Left lobe of liver (tissue), 2 donors: ENCODE data around the gene TBX20. TPM values are rescaled to one million over a fixed set of nuclear protein-coding genes. Genes with fewer than 3 reads are reported as not detected.
"Not testable (repeated sequence)": the region's sequence is repeated elsewhere in the genome, so short reads cannot be mapped to it uniquely, and the experiment has no call there.

ENCODE experiments used
- ATAC-seq: fragments of 200-7000 bp; cut with Tn5 transposase; one replicate; pipeline ENCODE4 v1.9.1; 2020; ENCODE audit warnings: mild to moderate bottlenecking, moderate library complexity
- DNase-seq: peaks from one replicate; pipeline ENCODE4 v3.0.0-alpha.2; 2020; ENCODE audit warnings: low spot score
- total RNA-seq: library from RNA; stranded (reverse); gene quantifications from one replicate; pipeline ENCODE4 v1.2.1, GENCODE V29; 2021
- donor health status: DM: no; HTN: no; CAD: no; lungs with moderate emphysema.
- donor health status: DM: no; HTN: yes; CAD: no.

The TBX20 gene
- total RNA-seq, 1 donor from 2014 or later: 1.5 TPM

GRCh38 chr7:35256256-35257175 is 2.6 kb upstream of the TBX20 start:
- ATAC-seq (no peak), DNase-seq (no peak)

GRCh38 chr7:35255443-35256255 is 1.7 kb upstream of the TBX20 start:
- ATAC-seq (no peak), DNase-seq (no peak)

- DNase-seq: no peak
- no peak for ATAC-seq
These were observed 869 bp upstream of the TBX20 start for GRCh38 chr7:35254496-35255442.

- ATAC-seq: no peak
- DNase-seq: no peak
These were observed 515 bp downstream of the TBX20 start for GRCh38 chr7:35253460-35253709.

GRCh38 chr7:35252612-35253459 is 1.1 kb downstream of the TBX20 start:
- DNase-seq (no peak), ATAC-seq (no peak)

GRCh38 chr7:35251606-35252310 is 2.1 kb downstream of the TBX20 start:
- ATAC-seq (no peak), DNase-seq (no peak)

GRCh38 chr7:35250941-35251340 is 3.0 kb downstream of the TBX20 start:
- ATAC-seq: no peak
- DNase-seq: no peak

GRCh38 chr7:35250452-35250851 is 3.4 kb downstream of the TBX20 start:
- ATAC-seq: no peak
- no peak for DNase-seq

GRCh38 chr7:35249537-35249907 is 4.4 kb downstream of the TBX20 start:
- DNase-seq (no peak), ATAC-seq (no peak)

GRCh38 chr7:35248576-35249536 is 5.0 kb downstream of the TBX20 start:
- no peak for DNase-seq

GRCh38 chr7:35246819-35247218 is 7.1 kb downstream of the TBX20 start:
- DNase-seq (no peak), ATAC-seq (no peak)

More at GRCh38 chr7:35248576-35249536, 5.0 kb downstream of the TBX20 start:
- ATAC-seq: peak; percentile 18

GRCh38 chr7:35241884-35242283 is 12.0 kb downstream of the TBX20 start:
- ATAC-seq: no peak
- no peak for DNase-seq

- no peak for ATAC-seq
- DNase-seq: no peak
These were observed 12.5 kb downstream of the TBX20 start for GRCh38 chr7:35241436-35241835.

GRCh38 chr7:35241008-35241407 is 12.9 kb downstream of the TBX20 start:
- not testable (repeated sequence) for DNase-seq, ATAC-seq

- not testable (repeated sequence) for ATAC-seq, DNase-seq
These were observed 15.4 kb downstream of the TBX20 start for GRCh38 chr7:35238456-35238855.

GRCh38 chr7:35232994-35233393 is 20.9 kb downstream of the TBX20 start:
- DNase-seq (no peak), ATAC-seq (no peak)

GRCh38 chr7:35231221-35231620 is 22.7 kb downstream of the TBX20 start:
- ATAC-seq, DNase-seq: not testable (repeated sequence)

- not testable (repeated sequence) for DNase-seq, ATAC-seq
These were observed 24.7 kb downstream of the TBX20 start for GRCh38 chr7:35229116-35229780.
